Ovary (tissue), 9 donors: ENCODE data around the gene PYDC2. TPM values are rescaled to one million over a fixed set of nuclear protein-coding genes. Genes with fewer than 3 reads are reported as not detected.

Experiments used
- DNase-seq, 5 donors: peaks; one replicate each; pipeline ENCODE4 v3.0.0-alpha.2; 2019 to 2020
- H3K27ac ChIP-seq, 2 donors: fragments of 200-600 bp; one replicate each; pipeline versions ENCODE4 v1.5.1 to v1.8.0; 2019 to 2022
- H3K27me3 ChIP-seq: fragments of 200-600 bp; one replicate; pipeline ENCODE4 v1.8.0; 2022
- H3K36me3 ChIP-seq: fragments of 200-600 bp; sonication (generic); one replicate; pipeline ENCODE4 v1.5.1; 2019
- H3K4me1 ChIP-seq: one replicate; pipeline ENCODE4 v1.8.1; 2013; ENCODE audit warnings: mild to moderate bottlenecking, moderate library complexity; ENCODE audit not compliant: insufficient read depth
- H3K4me3 ChIP-seq: fragments of 200-600 bp; sonication (generic); one replicate; pipeline ENCODE4 v1.5.1; 2017
- H3K9me3 ChIP-seq, 2 donors: fragments of 200-600 bp in 1 of 2; sonication (generic) in 1 of 2; one replicate each; pipeline versions ENCODE4 v1.5.1 to v1.8.1; 2013 to 2019; ENCODE audit warnings: mild to moderate bottlenecking in 1 of 2, moderate library complexity in 1 of 2
- EP300 ChIP-seq: sonication (generic); formaldehyde crosslinking; IDR thresholded peaks from one replicate; pipeline ENCODE4 v1.6.1; 2017; ENCODE audit warnings: antibody characterized with exemption
- POLR2A ChIP-seq: fragments of 450-650 bp; IDR thresholded peaks from one replicate; pipeline ENCODE4 v1.6.1; 2017; ENCODE audit warnings: antibody characterized with exemption, mild to moderate bottlenecking, moderate library complexity
- WGBS, 3 donors: extraction: QIAGEN DNeasy Blood & Tissue Kit in 1 of 3; methylation state at CpG; one replicate each; pipeline versions ENCODE4 v1.1.5 to v1.1.7; 2013 to 2017; 5-methylcytosine and 5-hydroxymethylcytosine counted together
- intact Hi-C, 4 donors: fragments of 100-400 bp; cut with DNase I; formaldehyde crosslinking; loops; one replicate each; pipeline versions ENCODE4 v1.11.0 to v1.15.1; 2022 to 2023
- polyA plus RNA-seq, 2 donors: library from polyadenylated mRNA; stranded (reverse); fragments of 200-250 nt in 1 of 2; fragments of 350-450 nt in 1 of 2; fragmentation: Illumina TruSeq in 1 of 2; extraction: RNeasy Lipid Tissue Mini Kit (QIAGEN cat#74804) in 1 of 2; gene quantifications; one replicate each; pipeline ENCODE4 v1.2.3, GENCODE V29; 2013 to 2014
- total RNA-seq, 7 donors: library from RNA; depleted of rRNA in 2 of 7; stranded (reverse); fragments of >200 nt in 2 of 7; fragmentation: NEBNext Ultra II Directional in 3 of 7; extraction: Animal tissue kit (Norgen Biotek cat#: 25700) in 3 of 7; gene quantifications; one replicate each; pipeline versions ENCODE4 v1.1.0 to v1.2.4, GENCODE V29; 2016 to 2023
- TF ChIP-seq, protein P1 (sequence below), 3 donors: fragments of 450-650 bp in 2 of 3; fragments of 200-600 bp in 1 of 3; IDR thresholded peaks; one replicate each; pipeline versions ENCODE4 v1.5.1 to v1.8.0; 2016 to 2022; ENCODE audit warnings: antibody characterized with exemption in 3 of 3, mild to moderate bottlenecking in 1 of 3
- donor health status: DM: no; HTN: no; CAD: no; lungs with moderate emphysema.
- donor health status: DM: no; HTN: no; CAD: no.
- donor health status: Bipolar disorder and iron deficiency.
- donor health status: DM: yes; HTN: yes; CAD: no.
- donor health status: DM: no; HTN: no; CAD: no.
- donor health status: DM: yes; HTN: yes; CAD: no.

PYDC2 gene
- total and polyA plus RNA-seq, 9 donors = 1.1 TPM; not detected in 8

DNA sequence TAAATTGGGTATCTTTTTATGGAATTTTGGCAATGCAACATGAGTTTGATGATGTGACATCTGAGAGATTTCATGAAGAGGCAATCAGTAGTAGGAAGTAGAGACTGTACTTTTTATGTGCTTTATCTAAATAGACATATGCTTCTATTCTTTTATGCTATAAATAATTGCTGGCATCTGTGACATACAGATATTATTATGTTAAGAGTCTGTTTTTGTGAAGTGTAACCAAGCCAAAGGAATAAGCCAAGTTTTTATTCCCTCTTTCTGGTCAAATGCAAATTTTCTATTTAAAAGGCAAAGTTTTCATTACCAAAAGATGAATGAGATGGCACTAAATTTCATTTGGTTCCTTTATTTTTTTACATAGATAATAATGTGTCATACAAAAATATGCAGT lies 32.4 kb downstream of the PYDC2 start:
- DNase-seq = no peak
- Histone ChIP-seq H3K27ac (no peak overlapping the region), H3K27me3 (no peaks in the 10 kb centered on the region), H3K4me3 (no peak overlapping the region), H3K9me3 (no peaks in the 10 kb centered on the region), H3K4me1 (no peaks in the 10 kb centered on the region), H3K36me3 (no peaks in the 10 kb centered on the region)
- TF ChIP-seq EP300 = no peak
- TF ChIP-seq, protein P1, sequence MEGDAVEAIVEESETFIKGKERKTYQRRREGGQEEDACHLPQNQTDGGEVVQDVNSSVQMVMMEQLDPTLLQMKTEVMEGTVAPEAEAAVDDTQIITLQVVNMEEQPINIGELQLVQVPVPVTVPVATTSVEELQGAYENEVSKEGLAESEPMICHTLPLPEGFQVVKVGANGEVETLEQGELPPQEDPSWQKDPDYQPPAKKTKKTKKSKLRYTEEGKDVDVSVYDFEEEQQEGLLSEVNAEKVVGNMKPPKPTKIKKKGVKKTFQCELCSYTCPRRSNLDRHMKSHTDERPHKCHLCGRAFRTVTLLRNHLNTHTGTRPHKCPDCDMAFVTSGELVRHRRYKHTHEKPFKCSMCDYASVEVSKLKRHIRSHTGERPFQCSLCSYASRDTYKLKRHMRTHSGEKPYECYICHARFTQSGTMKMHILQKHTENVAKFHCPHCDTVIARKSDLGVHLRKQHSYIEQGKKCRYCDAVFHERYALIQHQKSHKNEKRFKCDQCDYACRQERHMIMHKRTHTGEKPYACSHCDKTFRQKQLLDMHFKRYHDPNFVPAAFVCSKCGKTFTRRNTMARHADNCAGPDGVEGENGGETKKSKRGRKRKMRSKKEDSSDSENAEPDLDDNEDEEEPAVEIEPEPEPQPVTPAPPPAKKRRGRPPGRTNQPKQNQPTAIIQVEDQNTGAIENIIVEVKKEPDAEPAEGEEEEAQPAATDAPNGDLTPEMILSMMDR (IDR thresholded peaks at IDR 0.05) = no peak
- TF ChIP-seq POLR2A = no peak
- intact Hi-C loops = no loop called here

DNA sequence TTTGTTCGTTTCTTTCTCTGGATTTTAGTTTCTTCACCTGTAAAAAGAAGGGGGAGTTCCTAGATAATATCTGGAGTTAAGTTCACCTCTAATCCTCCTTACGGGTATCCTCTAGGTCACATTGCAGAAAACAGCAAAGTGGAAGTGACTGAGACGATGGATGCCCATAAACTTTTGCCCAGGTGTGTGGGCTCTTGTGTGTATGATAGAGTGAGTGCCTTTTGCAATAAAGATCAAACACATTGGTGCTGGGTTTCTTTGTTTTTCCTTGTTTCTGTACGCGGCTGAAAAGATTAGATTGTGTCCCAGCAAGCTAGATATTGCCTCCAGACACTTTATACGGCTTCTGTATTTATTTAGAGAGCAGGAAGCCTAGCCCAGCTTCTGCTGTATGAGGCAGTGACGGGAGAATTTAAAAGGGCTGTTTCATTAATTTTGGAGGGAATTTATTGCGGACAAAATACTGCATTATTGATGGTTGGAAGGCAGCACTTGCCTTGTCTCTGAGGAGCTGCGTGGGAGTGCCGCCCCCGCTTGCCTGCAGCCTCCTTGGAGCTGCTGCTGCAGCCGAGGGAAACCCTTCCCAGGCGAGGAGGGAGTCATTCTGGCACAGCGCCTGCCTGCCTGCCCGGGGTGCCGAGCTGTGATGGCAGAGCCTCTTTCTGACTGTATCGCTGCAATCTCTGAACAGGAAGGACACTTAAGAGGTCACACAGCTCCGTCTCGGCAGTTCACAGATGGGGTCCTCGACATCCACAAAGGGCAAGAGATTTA lies 38.5 kb downstream of the PYDC2 start:
- WGBS, 3 donors = 4 to 13% (median 6%) methylated on average over 20 of the region's 20 CpGs
- Histone ChIP-seq H3K9me3 (no peaks in the 10 kb centered on the region), H3K27ac (no peak overlapping the region), H3K4me3 (no peak overlapping the region), H3K4me1 (peaks cover 3% of the 10 kb centered on the region), H3K36me3 (no peaks in the 10 kb centered on the region), H3K27me3 (no peaks in the 10 kb centered on the region)
- peak; percentile 22 to 60 (median 56) for DNase-seq
- intact Hi-C loops = no loop called here
- no peak for TF ChIP-seq POLR2A
- no peak for TF ChIP-seq EP300
- TF ChIP-seq, protein P1 (IDR thresholded peaks at IDR 0.05) = no peak

DNA sequence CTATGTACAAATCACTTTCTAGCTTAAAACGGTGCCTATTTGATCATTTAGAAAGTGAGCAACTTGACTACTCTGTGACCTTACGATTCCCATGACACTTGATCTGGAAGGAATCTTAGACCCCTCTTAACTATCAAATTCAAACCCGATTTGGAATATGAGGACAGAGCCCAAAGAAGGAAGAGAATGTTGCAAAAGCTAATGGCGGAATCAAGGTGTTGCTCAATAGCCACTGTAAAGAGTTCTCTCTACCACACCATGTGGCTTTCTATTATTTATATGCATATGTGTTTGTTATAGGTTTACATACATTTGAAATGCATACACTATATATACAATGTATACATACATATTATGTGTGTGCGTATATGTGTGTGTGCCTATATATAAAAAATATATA lies 39.9 kb downstream of the PYDC2 start:
- H3K4me1 ChIP-seq = peaks cover 3% of the 10 kb centered on the region
- no peaks in the 10 kb centered on the region for H3K27me3 ChIP-seq
- H3K36me3 ChIP-seq = no peaks in the 10 kb centered on the region
- intact Hi-C loops = no loop called here
- no peaks in the 10 kb centered on the region for H3K9me3 ChIP-seq
- no peak overlapping the region for H3K27ac ChIP-seq
- WGBS, 3 donors = 88 to 92% (median 88%) methylated on average over 5 of the region's 5 CpGs
- TF ChIP-seq, protein P1 (IDR thresholded peaks at IDR 0.05) = no peak
- TF ChIP-seq EP300 (no peak), POLR2A (no peak)
- no peak overlapping the region for H3K4me3 ChIP-seq
- no peak for DNase-seq

DNA sequence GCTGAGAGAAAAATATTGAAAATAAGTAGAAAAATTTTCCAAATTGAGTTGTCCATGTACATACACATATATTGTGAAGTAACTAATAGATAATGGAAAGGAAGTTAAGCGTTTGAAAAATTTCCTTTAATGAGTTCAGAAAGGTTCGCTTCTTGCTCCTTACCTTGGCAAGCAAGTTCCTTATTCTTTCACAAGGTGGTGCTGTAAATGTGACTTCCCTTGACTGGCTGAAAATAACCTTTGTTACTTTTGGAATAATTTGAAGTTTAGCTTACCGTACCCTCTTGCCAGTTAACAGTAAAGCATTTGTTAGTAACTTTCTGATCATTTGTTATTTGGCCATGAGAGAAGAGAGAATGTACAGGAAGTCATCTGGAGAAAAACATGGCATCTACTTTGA lies 41.6 kb downstream of the PYDC2 start:
- peaks cover 3% of the 10 kb centered on the region for H3K4me1 ChIP-seq
- no peak overlapping the region for H3K27ac ChIP-seq
- no peaks in the 10 kb centered on the region for H3K9me3 ChIP-seq
- TF ChIP-seq EP300 (no peak), POLR2A (no peak)
- TF ChIP-seq, protein P1 (IDR thresholded peaks at IDR 0.05) = no peak
- no peaks in the 10 kb centered on the region for H3K27me3 ChIP-seq
- no peaks in the 10 kb centered on the region for H3K36me3 ChIP-seq
- intact Hi-C loops = no loop called here
- no peak for DNase-seq
- no peak overlapping the region for H3K4me3 ChIP-seq
- 68 to 80% (median 76%) methylated on average over 3 of the region's 3 CpGs for WGBS, 3 donors
